SK-N-MC (cell line): ENCODE measurements around the gene KDR.

Source experiments
- DNase-seq: peaks from one replicate; pipeline ENCODE4 v3.0.0-alpha.2; 2011; ENCODE audit warnings: low read depth, low spot score
- H3K27ac ChIP-seq: fragments of 200-600 bp; sonication (generic); 2 replicates; pipeline ENCODE4 v1.5.1; 2016; ENCODE audit warnings: mixed run types
- H3K36me3 ChIP-seq: fragments of 200-600 bp; sonication (generic); 2 replicates; pipeline ENCODE4 v1.6.1; 2017; ENCODE audit warnings: antibody characterized with exemption, low read length, mixed read lengths; ENCODE audit not compliant: insufficient read depth
- H3K4me3 ChIP-seq: fragments of 200-600 bp; sonication (generic); 2 replicates; pipeline ENCODE4 v1.5.1; 2016
- H3K9ac ChIP-seq: fragments of 200-600 bp; sonication (generic); 2 replicates; pipeline ENCODE4 v1.8.0; 2017; ENCODE audit warnings: mixed run types, mixed read lengths; ENCODE audit not compliant: insufficient read length
- H3K9me3 ChIP-seq: fragments of 200-600 bp; sonication (generic); 2 replicates; pipeline ENCODE4 v1.6.1; 2017; ENCODE audit warnings: low read depth, mild to moderate bottlenecking, antibody characterized with exemption, low read length, moderate library complexity, mixed read lengths
- EZH2 ChIP-seq: fragments of 200-600 bp; sonication (generic); IDR thresholded peaks from one replicate; pipeline ENCODE4 v1.6.1; 2017; ENCODE audit warnings: antibody characterized with exemption
- FOXP2 ChIP-seq: optimal IDR thresholded peaks from 2 replicates; pipeline ENCODE3; 2011; ENCODE audit warnings: mild to moderate bottlenecking, moderate library complexity; ENCODE audit not compliant: insufficient read depth; ENCODE audit errors: extremely low read length, control extremely low read depth
- POLR2AphosphoS5 ChIP-seq: IDR thresholded peaks from 2 replicates; pipeline ENCODE4 v1.6.1; 2012; ENCODE audit warnings: mild to moderate bottlenecking, low read depth, low read length, borderline replicate concordance

The KDR gene

DNA sequence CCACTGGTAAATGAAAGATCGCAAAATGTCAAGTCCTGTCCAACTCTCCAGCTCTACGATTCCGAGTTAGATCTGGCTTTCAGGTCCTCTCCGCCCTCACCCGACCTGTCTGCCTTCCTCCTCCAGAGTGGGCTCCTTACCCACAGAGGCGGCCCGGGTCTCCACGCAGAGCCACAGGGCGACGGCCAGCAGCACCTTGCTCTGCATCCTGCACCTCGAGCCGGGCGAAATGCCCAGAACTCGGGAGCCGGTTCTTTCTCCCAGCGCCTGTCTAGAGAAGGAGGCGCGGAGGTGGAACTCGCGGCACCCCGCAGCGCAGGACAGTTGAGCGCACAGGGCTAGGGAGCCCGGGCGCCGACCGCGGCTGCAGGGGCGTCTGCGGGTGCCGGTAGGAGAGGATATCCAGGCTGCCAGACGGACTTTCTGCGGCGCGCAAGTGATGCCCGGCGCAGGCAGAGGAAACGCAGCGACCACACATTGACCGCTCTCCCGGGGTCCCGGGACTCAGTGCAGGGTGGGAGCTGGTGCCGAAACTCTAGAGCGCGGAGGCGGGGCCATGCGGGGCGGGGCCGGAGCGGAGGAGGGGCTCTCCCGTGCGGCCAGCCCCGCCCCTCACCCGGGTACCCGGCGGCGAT is at the start of gene KDR:
KDR (minus strand) TSS at position 509 of the 635 bp plus-strand sequence; CDS start at position 207, 302 bp downstream.
- H3K9me3 ChIP-seq, result no peaks in the 10 kb centered on the region
- DNase-seq, result no peak
- no peak within 1 kb of the TSS for H3K27ac ChIP-seq
- TF ChIP-seq POLR2AphosphoS5, result no peak
- no peak for TF ChIP-seq FOXP2
- TF ChIP-seq EZH2, result no peak
- no peak within 1 kb of the TSS for H3K9ac ChIP-seq
- H3K36me3 ChIP-seq, result no peaks in the 10 kb centered on the region
- peak within 1 kb of the TSS; percentile 81 for H3K4me3 ChIP-seq

DNA sequence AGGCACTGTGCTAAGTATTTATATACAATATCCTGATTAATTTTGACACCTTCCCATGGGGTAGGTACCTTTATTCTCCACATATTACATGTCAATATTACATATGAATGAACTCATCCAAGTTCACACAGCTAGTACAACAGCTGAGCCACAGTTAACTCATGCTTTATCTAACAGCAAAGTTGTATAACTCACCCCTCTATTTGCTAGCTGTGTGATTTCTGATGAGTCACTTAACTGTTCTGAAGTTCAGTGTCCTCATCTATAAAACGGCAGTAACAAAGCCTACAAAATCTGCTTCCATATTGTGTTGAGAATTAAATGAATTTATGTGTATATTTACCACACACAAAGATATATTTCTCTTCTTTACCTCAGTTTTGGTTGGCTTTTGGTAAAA is 48.2 kb upstream of the KDR start:
- DNase-seq, result no peak
- TF ChIP-seq FOXP2 (no peak), EZH2 (no peak), POLR2AphosphoS5 (no peak)
- Histone ChIP-seq H3K9me3 (no peaks in the 10 kb centered on the region), H3K9ac (no peak overlapping the region), H3K4me3 (no peak overlapping the region), H3K36me3 (no peaks in the 10 kb centered on the region), H3K27ac (no peak overlapping the region)

DNA sequence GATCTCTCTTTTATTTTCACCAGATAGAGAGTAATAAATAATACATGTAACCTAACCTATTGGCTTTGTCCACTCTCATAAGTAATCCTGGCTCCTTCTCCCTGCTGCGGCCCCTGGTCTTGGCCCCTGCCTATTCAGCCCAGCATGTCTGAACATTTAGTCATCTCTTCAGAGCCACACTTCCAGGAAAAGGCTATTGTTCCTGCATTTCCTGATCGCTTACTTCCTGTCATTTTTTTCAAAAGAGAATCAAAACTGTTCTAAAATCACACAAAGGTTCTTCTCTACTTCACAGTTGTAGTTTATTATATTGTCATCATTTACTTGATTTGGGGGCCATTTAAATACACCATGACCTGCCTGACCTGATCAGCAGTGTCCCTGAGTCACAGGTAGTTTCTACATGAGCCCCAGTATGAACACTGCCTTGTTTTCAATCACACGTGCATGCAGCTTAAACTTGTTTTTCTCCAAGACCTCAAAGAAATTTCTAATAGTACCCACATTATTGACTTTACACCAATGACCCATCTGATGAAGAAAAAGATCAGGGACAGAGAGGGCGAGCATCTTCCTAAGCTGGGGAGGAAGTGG is 47.4 kb upstream of the KDR start:
- TF ChIP-seq EZH2 (no peak), POLR2AphosphoS5 (no peak)
- H3K27ac ChIP-seq, result no peak overlapping the region
- no peaks in the 10 kb centered on the region for H3K36me3 ChIP-seq
- no peaks in the 10 kb centered on the region for H3K9me3 ChIP-seq
- no peak overlapping the region for H3K4me3 ChIP-seq
- DNase-seq, result no peak
- no peak overlapping the region for H3K9ac ChIP-seq

GRCh38 chr4:55170462-55170861 is 45.1 kb upstream of the KDR start:
- Histone ChIP-seq H3K4me3 (no peak overlapping the region), H3K9me3 (no peaks in the 10 kb centered on the region), H3K9ac (no peak overlapping the region), H3K36me3 (no peaks in the 10 kb centered on the region), H3K27ac (no peak overlapping the region)
- no peak for TF ChIP-seq EZH2
- TF ChIP-seq FOXP2, result no peak
- no peak for TF ChIP-seq POLR2AphosphoS5
- DNase-seq, result no peak

- Histone ChIP-seq H3K4me3 (no peak overlapping the region), H3K9me3 (no peaks in the 10 kb centered on the region), H3K27ac (no peak overlapping the region), H3K9ac (no peak overlapping the region), H3K36me3 (no peaks in the 10 kb centered on the region)
- TF ChIP-seq EZH2 (no peak), FOXP2 (no peak), POLR2AphosphoS5 (no peak)
- DNase-seq, result no peak
Observed at GRCh38 chr4:55169352-55169961, 44.1 kb upstream of the KDR start.

GRCh38 chr4:55162396-55162795 is 37.0 kb upstream of the KDR start:
- no peak for DNase-seq
- H3K36me3 ChIP-seq, result no peaks in the 10 kb centered on the region
- H3K27ac ChIP-seq, result no peak overlapping the region
- no peak for TF ChIP-seq POLR2AphosphoS5
- no peak for TF ChIP-seq EZH2
- no peak for TF ChIP-seq FOXP2
- no peak overlapping the region for H3K9ac ChIP-seq
- H3K4me3 ChIP-seq, result no peak overlapping the region
- no peaks in the 10 kb centered on the region for H3K9me3 ChIP-seq

- no peak for DNase-seq
- Histone ChIP-seq H3K9me3 (no peaks in the 10 kb centered on the region), H3K27ac (no peak overlapping the region), H3K36me3 (no peaks in the 10 kb centered on the region), H3K9ac (no peak overlapping the region), H3K4me3 (no peak overlapping the region)
- TF ChIP-seq POLR2AphosphoS5 (no peak), EZH2 (no peak), FOXP2 (no peak)
Observed at GRCh38 chr4:55161739-55162138, 36.3 kb upstream of the KDR start.

GRCh38 chr4:55159851-55160250 is 34.5 kb upstream of the KDR start:
- Histone ChIP-seq H3K9me3 (no peaks in the 10 kb centered on the region), H3K4me3 (peak overlapping the region; percentile 31; the same call in 1 of the 2 replicates), H3K9ac (no peak overlapping the region), H3K27ac (peak overlapping the region; percentile 47; the same call in 1 of the 2 replicates), H3K36me3 (no peaks in the 10 kb centered on the region)
- TF ChIP-seq POLR2AphosphoS5 (no peak), EZH2 (no peak), FOXP2 (no peak)
- no peak for DNase-seq

DNA sequence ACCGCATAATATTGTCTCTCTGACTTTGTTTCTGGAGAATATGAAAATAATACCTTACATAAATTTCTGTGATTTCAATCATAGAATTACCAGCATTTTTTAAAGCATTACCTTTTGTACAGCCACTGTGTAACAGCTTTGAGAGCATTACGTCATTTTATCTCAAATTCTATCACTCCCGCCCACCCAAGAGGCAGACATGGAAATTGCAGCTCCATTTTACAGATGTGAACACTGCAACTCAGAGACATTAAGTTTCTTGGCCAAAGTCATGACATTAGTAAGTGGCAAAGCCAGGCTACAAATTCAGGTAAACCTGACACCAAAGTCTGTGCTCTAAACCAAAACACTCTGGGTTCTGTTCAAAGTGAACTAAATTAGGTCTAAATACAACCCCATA is 33.6 kb upstream of the KDR start:
- Histone ChIP-seq H3K9ac (no peak overlapping the region), H3K9me3 (no peaks in the 10 kb centered on the region), H3K4me3 (no peak overlapping the region), H3K36me3 (no peaks in the 10 kb centered on the region), H3K27ac (no peak overlapping the region)
- no peak for TF ChIP-seq FOXP2
- TF ChIP-seq EZH2, result no peak
- TF ChIP-seq POLR2AphosphoS5, result no peak
- no peak for DNase-seq
